Measurements from ENCODE around the gene MAN1C1.
A peak's percentile ranks its signal among the peaks of the same experiment; 100 is the strongest.

MAN1C1 gene

GRCh38 chr1:25750923-25751605, 134.5 kb downstream of the MAN1C1 start:
- no peak overlapping the region for H3K4me3 ChIP-seq (replicated peaks; ENCODE audit: low read depth, low read length)
- no peak for DNase-seq (ENCODE audit: extremely low read depth, insufficient read length)
- H3K36me3 ChIP-seq (ENCODE audit: control insufficient read depth, insufficient read depth, low read length), result no peaks in the 10 kb centered on the region
- TF ChIP-seq CTCF (IDR thresholded peaks at IDR 0.05; ENCODE audit: insufficient read depth, low read length, poor library complexity, severe bottlenecking), result no peak
- peaks cover 1% of the 10 kb centered on the region; the same call in 1 of the 2 replicates for H3K27me3 ChIP-seq (replicated peaks; ENCODE audit: control insufficient read depth, insufficient read depth, low read length)

- TF ChIP-seq CTCF (IDR thresholded peaks at IDR 0.05; ENCODE audit: insufficient read depth, low read length, poor library complexity, severe bottlenecking), result peak; percentile 27
- no peak for DNase-seq (ENCODE audit: extremely low read depth, insufficient read length)
- H3K36me3 ChIP-seq (ENCODE audit: control insufficient read depth, insufficient read depth, low read length), result no peaks in the 10 kb centered on the region
- H3K4me3 ChIP-seq (replicated peaks; ENCODE audit: low read depth, low read length), result no peak overlapping the region
- H3K27me3 ChIP-seq (replicated peaks; ENCODE audit: control insufficient read depth, insufficient read depth, low read length), result peaks cover 4% of the 10 kb centered on the region
Measured at GRCh38 chr1:25754470-25755181, 138.0 kb downstream of the MAN1C1 start.

DNA sequence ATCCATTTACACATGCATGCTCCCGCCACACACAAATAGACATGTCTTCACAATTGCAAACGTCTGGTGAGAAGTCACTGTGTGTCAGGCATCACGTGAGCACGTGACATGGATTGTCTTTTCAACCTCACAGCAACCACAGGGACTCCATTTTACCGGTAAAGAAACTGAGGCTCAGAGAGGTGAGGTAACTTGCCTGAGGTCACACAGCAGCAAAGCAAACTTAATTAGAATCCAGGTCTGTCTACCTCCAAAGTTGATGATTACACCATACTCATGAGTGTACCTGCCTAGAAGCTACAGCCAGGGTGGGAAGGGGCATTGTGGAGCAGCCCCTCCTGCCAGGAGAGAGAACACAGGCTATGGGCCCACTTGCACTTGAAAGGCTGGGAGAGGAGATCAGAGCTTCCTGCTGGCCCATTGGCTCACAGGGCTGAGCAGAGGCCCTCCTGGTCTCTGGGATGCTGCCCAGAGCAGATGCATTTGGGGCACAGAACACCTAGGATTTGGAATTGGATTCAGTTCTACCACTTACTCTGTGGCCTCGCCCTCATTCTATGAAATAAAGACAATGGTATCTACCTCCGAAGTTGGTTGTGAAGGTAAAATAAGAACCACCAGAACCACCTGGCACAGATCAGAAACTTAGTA, 139.0 kb downstream of the MAN1C1 start:
- no peak for TF ChIP-seq CTCF (IDR thresholded peaks at IDR 0.05; ENCODE audit: insufficient read depth, low read length, poor library complexity, severe bottlenecking)
- peaks cover 4% of the 10 kb centered on the region for H3K27me3 ChIP-seq (replicated peaks; ENCODE audit: control insufficient read depth, insufficient read depth, low read length)
- DNase-seq (ENCODE audit: extremely low read depth, insufficient read length), result no peak
- H3K4me3 ChIP-seq (replicated peaks; ENCODE audit: low read depth, low read length), result no peak overlapping the region
- no peaks in the 10 kb centered on the region for H3K36me3 ChIP-seq (ENCODE audit: control insufficient read depth, insufficient read depth, low read length)

- peaks cover 3% of the 10 kb centered on the region for H3K27me3 ChIP-seq (replicated peaks; ENCODE audit: control insufficient read depth, insufficient read depth, low read length)
- DNase-seq (ENCODE audit: extremely low read depth, insufficient read length), result no peak
- H3K4me3 ChIP-seq (replicated peaks; ENCODE audit: low read depth, low read length), result no peak overlapping the region
- H3K36me3 ChIP-seq (ENCODE audit: control insufficient read depth, insufficient read depth, low read length), result no peaks in the 10 kb centered on the region
- no peak for TF ChIP-seq CTCF (IDR thresholded peaks at IDR 0.05; ENCODE audit: insufficient read depth, low read length, poor library complexity, severe bottlenecking)
Measured at GRCh38 chr1:25756215-25756614, 139.6 kb downstream of the MAN1C1 start.

DNA sequence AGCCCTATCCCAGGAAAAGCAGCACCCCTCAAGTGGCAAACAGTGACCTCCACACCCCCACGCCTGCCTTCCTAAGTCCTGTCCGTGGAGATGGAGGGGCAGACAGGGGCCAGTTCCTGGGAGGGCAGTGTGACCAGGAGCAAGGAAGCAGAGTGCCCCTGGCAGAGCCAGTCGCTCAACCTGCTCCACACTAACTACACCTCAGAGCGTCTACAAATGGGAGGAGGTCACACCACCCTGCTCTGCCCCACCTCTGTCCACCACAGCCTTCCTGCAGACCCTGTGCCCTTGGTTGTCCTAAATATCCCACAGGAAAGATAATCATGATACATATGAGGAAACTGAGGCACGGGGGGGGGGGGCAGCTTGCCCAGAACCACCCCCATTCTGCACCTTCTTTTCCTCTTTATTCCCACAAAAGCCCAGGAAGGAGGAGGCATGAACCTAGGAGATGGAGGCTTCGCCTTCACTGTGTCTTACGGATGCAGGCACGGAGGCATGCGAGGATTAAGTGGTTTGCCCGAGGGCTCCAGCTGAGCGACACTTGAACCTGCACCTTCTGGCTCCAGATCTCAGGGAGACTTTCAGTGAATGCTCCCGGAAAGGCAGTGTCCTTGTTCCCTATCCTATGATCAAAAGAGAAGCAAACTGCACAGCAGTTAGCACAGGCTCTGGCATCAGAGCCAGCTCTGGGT, 140.7 kb downstream of the MAN1C1 start:
- Histone ChIP-seq H3K36me3 (ENCODE audit: control insufficient read depth, insufficient read depth, low read length) (no peaks in the 10 kb centered on the region), H3K27me3 (replicated peaks; ENCODE audit: control insufficient read depth, insufficient read depth, low read length) (peaks cover 3% of the 10 kb centered on the region), H3K4me3 (replicated peaks; ENCODE audit: low read depth, low read length) (no peak overlapping the region)
- DNase-seq (ENCODE audit: extremely low read depth, insufficient read length), result no peak
- no peak for TF ChIP-seq CTCF (IDR thresholded peaks at IDR 0.05; ENCODE audit: insufficient read depth, low read length, poor library complexity, severe bottlenecking)

All from GM06990 (cell line).